TTC549 (cell line): ENCODE measurements around the gene IGSF8.
"Not testable (repeated sequence)": the region's sequence is repeated elsewhere in the genome, so short reads cannot be mapped to it uniquely, and the experiment has no call there.

Experiments
- FAIRE-seq: peaks from 2 replicates; lab custom pipeline; 2012; peaks lifted over from hg19 to GRCh38; lab: Jason Lieb, UNC

The IGSF8 gene

DNA sequence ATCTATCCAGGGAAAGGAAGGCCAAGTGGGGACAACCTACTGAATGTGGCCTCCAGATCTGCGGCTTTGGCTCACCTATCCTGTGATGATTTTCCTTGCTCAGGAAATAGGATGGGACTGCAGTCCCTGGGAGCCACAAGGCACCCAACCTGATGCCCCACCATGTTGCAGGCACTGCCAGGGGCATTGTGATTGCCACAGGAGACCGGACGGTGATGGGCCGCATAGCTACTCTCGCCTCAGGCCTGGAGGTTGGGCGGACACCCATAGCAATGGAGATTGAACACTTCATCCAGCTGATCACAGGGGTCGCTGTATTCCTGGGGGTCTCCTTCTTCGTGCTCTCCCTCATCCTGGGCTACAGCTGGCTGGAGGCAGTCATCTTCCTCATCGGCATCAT is 29.0 kb upstream of the IGSF8 start:
- FAIRE-seq, result no peak

DNA sequence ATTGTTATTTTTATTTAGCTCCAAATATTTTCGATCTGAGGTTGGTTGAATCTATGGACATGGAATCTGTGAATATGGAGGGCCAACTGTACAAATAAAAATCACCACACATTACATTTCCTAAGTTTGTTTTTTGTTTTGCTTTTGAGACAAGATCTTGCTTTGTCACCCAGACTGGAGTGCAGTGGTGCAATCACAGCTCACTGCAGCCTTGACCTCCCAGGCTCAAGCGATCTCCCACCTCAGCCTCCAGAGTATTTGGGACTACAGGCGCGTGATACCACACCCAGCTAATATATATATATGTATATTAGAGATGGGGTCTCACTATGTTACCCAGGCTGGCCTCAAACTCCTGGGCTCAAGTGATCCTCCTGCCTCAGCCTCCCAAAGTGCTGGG is 27.9 kb upstream of the IGSF8 start:
- FAIRE-seq, result not testable (repeated sequence)

DNA sequence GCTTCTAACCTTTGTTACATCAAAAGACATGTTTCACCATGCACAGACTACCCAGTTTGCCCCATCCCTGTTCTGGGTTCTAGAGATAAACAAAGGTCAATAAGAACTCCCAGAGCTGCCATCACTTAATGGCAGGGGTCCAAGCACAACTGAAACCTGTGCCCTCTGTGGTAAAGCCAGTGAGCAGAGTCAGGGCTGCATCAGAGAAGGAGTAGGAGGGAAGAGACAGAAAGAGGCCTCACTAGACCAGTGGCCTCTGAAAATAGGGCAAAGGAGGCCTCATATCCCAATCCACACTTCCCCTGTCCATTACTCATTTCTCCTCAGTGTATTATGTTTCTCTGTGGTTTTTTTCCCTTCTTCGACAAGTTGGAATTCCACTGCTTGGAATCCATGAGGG is 27.3 kb upstream of the IGSF8 start:
- FAIRE-seq, result no peak

DNA sequence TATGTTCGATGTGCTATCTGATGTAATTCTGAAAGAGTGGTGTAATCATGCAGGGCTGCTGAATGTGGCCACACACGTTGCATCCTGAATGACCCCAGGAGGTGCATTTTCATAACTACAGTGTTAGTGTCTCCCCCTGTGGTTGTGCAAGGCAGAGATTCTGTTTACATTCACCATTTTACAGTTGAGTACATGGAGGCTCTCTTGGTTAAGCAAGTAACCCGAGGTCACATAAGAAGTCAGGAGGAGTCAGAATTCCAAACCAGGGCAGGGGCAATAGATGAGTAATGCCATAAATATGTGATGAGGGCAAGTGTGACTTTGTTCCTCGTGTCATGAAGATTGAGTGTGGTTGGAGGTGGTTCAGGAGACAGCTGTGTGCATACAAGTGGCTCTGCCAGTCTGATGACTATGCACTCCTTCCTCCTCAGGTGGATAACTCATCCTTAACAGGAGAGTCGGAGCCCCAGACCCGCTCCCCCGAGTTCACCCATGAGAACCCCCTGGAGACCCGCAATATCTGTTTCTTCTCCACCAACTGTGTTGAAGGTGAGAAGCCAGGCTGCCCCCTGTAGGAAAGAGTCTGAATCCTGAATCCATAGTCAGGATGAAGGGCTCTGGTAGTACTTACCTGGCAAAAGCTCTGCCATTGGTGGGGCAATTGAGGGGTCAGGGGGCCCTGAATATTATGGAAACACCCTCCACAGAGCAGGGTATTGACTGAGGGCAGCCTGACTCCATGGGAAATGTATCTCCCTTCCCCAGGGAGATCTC is 26.5 kb upstream of the IGSF8 start:
- FAIRE-seq, result no peak

DNA sequence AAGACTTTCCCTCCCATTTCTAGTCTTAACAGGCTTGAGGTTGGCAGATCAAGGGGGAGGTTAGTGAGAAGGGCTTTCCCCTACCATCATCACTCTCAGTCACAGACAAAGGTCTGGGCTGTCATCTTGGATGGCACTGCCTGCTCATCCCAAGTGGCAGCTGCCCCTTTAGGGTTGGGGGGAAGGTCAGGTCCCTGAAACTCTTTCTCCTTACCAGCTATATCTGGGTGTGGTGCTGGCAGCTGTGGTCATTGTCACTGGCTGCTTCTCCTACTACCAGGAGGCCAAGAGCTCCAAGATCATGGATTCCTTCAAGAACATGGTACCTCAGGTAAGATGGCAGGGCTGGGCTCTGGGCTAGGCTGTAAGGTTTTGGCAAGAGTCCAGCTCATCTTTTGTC is 25.3 kb upstream of the IGSF8 start:
- no peak for FAIRE-seq

DNA sequence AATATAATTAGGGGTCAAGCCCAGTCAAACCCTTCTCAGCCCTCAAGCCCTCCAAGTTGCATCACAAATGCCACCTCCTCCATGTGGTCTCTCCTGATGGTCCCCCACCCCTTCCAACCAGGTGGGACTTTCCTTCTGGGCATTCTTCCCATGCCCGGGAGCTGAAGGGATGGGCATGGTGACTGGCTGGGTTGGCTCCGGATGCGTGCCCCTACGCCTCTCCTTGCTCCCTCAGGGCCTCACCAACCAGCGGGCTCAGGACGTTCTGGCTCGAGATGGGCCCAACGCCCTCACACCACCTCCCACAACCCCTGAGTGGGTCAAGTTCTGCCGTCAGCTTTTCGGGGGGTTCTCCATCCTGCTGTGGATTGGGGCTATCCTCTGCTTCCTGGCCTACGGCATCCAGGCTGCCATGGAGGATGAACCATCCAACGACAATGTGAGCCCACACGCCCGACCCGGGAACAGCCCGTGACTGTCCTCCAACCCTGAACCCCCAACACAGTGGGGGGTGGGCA is 24.6 kb upstream of the IGSF8 start:
- no peak for FAIRE-seq

DNA sequence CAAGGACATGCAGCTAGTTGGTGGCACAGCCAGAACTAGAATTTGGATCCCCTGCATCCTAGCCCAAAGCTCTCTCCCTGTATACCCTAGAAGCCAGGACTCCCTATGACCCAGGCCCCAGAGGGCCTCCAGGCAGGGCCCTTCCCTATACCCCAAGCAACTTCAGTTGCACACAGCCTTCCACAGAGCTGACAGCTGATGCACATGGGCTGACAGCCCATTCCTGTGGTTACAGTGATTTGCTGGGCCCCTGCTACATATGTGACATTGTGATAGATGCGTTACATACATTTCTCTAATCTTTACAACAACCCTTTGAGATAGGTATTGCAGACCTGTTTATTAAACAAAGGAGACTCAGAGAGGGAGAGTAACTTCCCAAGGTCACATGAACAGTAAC is 23.0 kb upstream of the IGSF8 start:
- no peak for FAIRE-seq

DNA sequence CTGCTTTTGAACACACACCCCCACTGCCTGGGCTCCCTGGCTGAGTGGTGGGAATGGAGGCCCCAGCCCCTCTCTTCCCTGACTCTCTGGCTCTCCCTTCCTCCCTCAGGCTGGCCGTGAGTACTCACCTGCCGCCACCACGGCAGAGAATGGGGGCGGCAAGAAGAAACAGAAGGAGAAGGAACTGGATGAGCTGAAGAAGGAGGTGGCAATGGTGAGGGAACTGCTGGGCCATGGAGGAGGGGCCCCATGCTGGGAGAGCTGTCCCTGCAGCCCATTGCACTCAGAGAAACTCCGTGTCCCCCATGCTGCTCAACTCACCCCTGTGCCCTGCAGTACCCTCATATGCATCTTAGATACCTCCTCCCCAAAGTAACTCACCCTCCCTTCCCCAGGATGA is 22.4 kb upstream of the IGSF8 start:
- FAIRE-seq, result no peak

DNA sequence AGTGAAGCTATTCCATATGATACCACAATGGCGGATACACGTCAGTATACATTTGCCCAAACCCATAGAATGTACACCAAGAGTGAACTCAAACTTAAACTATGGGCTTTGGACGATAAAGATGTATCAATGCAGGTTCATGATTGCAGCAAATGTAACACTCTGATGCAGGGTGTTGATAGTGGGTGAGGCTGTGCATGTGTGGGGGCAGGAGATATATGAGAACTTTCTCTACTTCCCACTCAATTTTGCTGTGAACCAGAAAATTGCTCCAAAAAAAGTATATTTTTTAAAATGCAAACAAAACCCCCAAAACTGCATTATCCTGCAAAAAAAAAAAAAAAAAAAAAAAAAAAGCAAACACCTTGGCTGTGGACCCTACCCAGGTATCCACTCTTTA is 20.5 kb upstream of the IGSF8 start:
- FAIRE-seq, result no peak

DNA sequence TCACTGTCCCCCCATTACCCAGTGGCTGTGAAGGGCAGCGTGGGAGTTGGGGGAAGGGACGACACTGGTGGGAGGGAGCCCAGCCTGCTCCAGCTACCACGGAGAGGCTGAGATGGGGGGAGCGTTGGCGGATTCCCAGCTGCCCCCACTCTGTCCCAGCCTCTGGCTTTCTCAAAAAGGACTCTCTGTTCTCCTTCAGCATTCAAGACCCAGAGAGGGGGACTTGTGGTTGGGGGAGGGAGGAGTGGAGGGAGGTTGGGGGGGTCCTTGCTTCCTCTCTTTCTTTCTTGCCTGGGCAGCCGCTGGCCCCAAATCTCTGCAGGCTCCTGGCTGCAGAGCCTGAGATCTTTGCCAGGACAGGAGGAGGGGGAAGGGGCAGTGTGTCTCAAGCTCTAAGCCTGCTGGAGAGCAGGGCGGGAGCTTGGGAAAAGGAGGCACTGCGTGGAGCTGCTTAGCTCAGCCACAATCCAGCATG is 19.3 kb upstream of the IGSF8 start:
- no peak for FAIRE-seq

DNA sequence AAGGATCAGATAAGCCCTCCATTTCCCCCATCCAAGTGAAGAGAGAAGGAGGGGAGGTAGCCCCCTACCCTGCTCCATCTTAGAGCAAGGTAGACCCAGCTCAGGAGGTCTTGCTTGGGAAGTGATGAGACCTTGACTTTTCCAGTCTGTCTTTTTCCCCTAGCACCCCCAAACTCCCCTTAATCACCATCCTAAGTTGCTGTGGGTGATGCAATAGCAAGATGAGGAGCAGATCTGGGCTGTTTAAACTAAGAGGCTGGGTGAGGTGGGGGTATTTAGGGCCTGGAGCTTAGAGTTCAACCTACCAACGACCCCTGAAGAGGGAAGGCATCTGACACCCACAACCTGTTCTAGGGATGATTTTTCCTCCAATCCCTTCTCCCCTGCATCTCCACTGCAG is 18.9 kb upstream of the IGSF8 start:
- no peak for FAIRE-seq

DNA sequence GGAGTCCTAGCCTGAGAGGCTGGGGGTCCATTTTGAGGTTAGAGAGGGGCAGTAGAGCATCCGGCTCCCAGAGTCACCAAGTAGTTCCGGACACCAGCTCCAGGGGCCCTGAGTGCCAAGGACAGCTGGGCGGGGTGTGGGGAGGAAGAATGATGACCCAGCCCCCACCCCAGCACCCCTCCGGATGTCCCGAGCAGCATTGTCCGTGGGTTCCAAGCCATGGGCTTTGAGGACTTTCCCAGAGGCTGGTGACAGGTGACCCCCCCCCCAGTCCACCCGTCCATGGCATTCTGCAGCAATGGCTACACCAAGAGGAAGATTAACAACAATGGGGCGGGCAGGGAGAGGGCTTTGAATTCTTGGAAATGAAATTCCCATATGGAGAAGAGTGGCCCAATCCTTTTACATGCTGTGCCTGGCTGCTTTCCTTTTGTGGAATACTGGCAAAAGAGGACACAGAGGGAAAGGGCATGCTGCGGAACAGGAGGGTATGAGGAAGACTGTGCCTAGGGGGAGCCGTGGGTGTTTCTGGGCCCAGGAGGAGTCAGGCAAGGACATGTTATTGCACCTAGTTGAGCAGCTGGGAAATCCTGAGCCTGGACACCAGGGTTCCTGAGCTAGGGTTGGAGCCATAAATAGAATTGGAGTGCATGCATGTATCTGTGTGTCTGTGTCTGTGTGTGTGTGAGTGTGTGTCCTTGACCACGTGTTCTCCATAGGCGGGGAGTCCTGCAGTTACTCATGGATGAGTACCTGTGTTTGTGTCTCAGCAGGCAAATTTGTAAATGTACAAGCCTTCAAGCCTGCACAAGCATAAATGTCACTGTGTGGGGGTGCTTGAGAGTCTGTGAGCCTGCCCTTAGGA is 18.1 kb upstream of the IGSF8 start:
- FAIRE-seq, result no peak

DNA sequence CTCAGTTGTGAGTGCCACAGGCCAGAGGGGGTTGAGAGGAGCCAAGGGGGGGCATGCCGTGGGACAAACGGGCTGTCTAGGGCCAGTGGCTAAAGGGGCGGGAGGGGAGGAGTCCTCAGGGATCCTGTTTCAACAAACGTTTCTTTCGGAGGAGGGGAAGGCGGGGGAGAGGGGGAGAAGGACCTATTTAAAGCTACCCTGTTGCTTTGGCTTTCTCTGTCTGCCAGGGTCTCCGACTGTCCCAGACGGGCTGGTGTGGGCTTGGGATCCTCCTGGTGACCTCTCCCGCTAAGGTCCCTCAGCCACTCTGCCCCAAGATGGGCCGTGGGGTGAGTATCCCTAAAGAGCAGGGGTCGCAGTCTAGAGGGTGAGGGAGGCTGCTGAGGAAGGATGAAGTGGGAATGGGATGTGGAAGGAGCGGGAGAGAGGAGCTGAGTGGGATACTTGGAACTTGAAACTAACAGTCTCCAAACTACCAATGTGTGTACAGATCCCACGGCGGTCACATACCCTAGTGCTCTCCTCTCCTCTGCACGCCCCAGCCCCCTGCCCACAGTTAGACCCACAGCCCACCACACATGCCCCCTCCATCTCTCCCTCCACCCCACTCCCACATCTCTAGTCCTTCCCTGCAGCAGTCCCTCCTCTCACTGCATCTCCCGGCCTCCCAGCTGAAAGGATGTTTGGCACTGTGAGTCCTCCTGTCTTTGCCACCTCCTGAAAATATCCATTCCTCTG is 17.3 kb upstream of the IGSF8 start, which contains the start of gene ATP1A2:
Gene ATP1A2, plus strand, starts transcription at position 215 of the 738 bp plus-strand sequence. Its CDS starts 103 bp downstream, at position 318.
- no peak for FAIRE-seq

DNA sequence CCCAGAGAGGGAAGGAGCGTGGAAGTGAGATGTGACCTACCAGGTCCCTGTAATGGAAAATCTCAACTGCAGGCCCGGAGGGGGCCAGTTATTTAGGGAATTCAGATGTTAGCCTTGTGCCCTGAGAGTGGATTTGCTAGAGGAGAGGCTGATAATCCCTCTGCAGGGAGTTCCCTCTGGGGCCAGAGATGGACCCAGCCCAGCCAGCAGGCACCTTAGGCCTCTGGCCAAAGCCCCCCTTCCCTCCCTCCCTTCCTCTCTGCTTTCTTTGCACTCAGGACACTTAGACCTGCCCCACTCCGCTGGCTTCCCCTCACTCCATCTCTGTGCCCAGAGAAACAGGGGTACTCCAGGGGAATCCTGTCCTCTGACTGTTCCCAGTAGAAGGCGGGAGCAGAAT is 15.7 kb upstream of the IGSF8 start:
- no peak for FAIRE-seq

DNA sequence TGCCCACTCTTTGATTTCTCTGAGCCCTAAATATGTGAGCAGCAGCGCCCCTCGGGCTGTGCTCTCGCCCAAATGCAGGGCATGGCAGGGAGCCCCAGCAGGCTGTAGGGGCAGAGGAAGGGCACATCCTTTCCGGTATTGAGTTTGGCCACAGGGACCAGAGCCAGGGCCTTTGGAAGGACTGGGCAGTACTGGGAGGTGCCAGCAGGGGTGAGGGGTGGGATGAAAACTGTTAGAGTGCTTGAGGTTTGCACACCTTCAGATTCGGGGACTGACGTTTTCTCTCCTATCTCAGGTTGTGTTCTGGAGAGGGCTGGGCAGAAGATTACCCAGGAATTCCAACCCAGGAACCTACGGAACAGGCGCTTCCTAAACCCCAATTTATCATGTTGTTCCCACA is 15.0 kb upstream of the IGSF8 start:
- FAIRE-seq, result no peak

DNA sequence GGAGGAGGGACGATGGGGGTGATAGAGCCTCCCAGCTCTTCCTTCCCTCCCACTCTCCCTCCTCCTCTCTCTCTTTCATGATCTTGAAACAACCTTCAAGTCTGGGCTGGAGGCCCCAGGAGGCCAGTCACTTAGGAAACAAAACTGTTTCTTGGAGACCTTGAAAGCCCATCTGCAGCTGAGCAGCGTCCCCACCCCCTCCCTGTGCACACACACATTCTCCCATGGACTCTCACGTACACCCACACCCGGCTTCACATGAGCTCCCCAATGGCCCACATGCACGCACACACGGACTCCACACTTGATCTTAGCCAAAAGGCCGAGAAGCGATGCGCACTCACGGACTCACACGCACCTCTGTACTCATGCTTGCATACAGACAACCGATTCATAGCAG is 13.9 kb upstream of the IGSF8 start:
- FAIRE-seq, result no peak

DNA sequence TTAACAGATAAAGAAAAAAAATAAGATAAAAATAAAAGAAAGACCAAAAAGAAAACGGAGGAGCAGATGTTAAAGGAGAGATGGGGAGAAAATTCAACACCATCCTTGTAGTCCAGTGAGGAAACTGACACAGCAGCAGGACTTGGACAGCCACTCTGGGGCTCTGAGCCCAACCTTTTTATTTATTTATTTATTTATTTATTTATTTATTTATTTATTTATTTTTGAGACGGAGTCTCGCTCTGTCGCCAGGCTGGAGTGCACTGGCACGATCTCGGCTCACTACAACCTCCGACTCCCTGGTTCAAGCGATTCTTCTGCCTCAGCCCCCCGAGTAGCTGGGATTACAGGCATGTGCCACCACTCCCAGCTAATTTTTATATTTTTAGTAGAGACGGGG is 13.0 kb upstream of the IGSF8 start:
- not testable (repeated sequence) for FAIRE-seq

DNA sequence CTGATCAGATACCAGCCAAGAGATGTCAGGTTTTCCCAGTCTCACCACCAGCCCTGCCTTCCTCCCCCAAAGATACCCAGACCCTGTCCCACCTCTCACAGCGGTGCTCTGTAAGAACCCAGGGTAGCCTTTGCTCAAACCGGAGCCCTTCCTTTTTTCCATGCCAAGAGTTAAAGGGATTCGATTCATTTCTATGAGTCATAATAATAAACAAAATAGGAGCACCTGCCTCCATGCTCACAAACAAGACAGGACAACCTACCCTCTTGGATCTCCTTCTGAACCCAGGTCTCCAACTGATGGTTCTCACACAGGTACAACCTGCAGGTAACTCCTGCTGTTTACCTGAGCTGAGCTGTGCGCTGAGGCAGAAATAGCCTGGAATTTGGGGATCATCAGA is 11.3 kb upstream of the IGSF8 start:
- no peak for FAIRE-seq

DNA sequence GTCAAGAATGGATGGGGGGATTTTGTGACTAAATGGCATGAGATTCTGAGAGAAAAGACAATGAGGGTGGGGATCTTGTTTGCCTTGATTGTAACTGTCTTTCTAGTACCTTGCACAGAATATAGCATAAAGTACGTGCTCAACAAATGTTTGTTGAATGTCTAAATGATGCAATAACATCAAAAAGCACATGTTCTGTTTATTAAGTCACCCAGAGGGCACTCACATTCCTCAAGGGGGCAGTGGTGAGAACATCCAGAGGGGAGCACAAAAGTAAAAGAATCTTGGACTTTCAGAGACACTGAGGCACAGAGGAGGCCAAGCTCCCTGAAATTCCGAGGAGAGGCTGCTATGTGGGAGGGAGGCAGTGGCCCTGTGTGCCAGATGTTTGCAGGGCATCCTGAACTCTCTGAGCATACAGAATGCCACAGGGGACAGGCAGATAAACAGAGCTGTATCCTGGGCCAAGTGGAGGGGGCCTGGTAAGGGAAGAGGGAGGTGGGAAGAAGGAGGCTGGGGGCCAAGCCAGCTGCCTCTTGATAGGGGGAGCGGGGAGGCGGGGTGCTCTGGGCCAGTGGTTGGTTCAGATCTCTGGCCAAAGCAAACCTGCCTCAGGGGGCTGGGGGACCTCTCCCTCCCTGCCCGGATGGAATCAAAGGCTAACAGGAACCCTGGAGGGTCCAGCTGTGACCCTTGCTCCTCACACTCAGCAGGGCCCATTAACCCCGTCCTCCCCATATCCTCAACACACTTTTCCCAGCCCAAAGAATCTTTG is 10.7 kb upstream of the IGSF8 start:
- FAIRE-seq, result no peak

DNA sequence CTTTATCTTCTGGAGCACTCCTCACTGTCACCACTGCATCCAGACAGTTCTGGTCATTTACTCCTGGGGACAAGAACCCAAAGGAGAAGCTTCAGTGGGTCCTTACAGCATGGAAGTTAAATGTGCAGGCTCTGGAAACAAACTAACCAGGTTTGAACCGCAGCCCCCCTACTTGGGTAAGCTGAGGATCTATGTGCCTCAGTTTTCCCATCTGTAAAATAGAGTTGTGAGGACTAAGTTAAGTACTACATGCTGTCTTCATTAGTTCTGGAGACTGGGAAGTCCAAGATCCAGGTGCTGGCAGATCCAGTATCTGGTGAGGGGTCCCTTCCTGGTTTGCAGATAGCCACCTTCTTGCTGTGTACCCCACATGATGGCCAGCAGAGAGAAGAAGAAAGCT is 9.1 kb upstream of the IGSF8 start:
- no peak for FAIRE-seq

DNA sequence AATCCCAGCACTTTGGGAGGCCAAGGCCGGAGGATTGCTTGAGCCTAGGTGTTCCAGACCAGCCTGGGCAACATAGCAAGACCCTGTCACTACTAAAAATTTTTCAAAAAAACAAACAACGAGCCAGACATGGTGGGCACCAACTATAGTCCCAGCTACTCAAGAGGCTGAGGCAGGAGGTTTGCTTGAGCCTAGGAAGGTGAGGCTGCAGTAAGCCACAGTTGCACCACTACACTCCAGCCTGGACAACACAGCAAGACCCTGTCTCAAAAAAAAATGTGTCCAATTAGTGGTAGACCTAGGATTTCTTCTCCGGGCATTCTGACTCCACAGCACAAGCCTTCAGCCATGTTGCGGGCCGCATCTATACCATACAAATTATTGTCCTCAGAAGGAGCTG is 6.7 kb upstream of the IGSF8 start:
- no peak for FAIRE-seq

DNA sequence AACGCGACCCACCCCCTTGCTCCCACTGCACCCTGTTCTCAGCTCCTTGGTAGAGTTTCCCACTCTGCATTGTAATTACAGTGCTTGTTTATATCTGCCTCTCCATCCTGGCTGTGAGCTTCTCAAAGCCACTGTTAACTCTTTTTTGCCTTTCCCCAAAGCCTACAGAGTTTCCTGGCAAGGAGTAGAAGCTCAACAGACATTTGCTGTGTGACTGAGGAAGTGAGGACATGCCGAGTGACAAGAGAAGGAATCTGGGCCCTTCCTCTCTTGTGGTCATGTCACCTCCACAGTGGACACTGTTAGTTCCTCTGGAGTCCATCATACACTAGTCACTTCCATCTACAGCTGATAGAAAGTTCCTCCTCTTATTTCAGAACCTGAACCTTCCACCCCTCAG is 6.1 kb upstream of the IGSF8 start:
- FAIRE-seq, result no peak
